Neural progenitor cell (in vitro differentiated cells): Measurements from ENCODE around the gene POLR3A. TPM values are rescaled to one million over a fixed set of nuclear protein-coding genes. Genes with fewer than 3 reads are reported as not detected.
"Not testable (repeated sequence)": the region's sequence is repeated elsewhere in the genome, so short reads cannot be mapped to it uniquely, and the experiment has no call there.

Experiments
- DNase-seq: peaks from one replicate; pipeline ENCODE4 v3.0.0-alpha.2; 2016; ENCODE audit warnings: low spot score
- H2AFZ ChIP-seq: fragments of 200-600 bp; sonication (generic); replicated peaks from 2 replicates; pipeline ENCODE4 v1.6.1; 2016; ENCODE audit warnings: antibody characterized with exemption
- H3F3A ChIP-seq: fragments of 200-600 bp; sonication (generic); 2 replicates; pipeline ENCODE4 v1.6.1; 2016; ENCODE audit warnings: antibody characterized with exemption, low read depth
- H3K27ac ChIP-seq: fragments of 200-600 bp; sonication (generic); 2 replicates; pipeline ENCODE4 v1.5.1; 2016; ENCODE audit warnings: mild to moderate bottlenecking
- H3K27me3 ChIP-seq: fragments of 200-600 bp; sonication (generic); 2 replicates; pipeline ENCODE4 v1.6.1; 2016; ENCODE audit warnings: mild to moderate bottlenecking, moderate library complexity
- H3K36me3 ChIP-seq: fragments of 200-600 bp; sonication (generic); 2 replicates; pipeline ENCODE4 v1.5.1; 2016
- H3K4me1 ChIP-seq: fragments of 200-600 bp; sonication (generic); 2 replicates; pipeline ENCODE4 v1.6.1; 2016; ENCODE audit warnings: mixed run types
- H3K4me2 ChIP-seq: fragments of 200-600 bp; sonication (generic); 2 replicates; pipeline ENCODE4 v1.6.1; 2016
- H3K4me3 ChIP-seq: fragments of 200-600 bp; sonication (generic); 2 replicates; pipeline ENCODE4 v1.5.1; 2016
- H3K79me2 ChIP-seq: fragments of 200-600 bp; sonication (generic); 2 replicates; pipeline ENCODE4 v1.6.1; 2016; ENCODE audit warnings: low read depth
- H3K9ac ChIP-seq: fragments of 200-600 bp; sonication (generic); 2 replicates; pipeline ENCODE4 v1.6.1; 2016
- H3K9me3 ChIP-seq: fragments of 200-600 bp; sonication (generic); 2 replicates; pipeline ENCODE4 v1.5.1; 2016; ENCODE audit warnings: low read depth
- H4K20me1 ChIP-seq: fragments of 200-600 bp; sonication (generic); 2 replicates; pipeline ENCODE4 v1.6.1; 2016; ENCODE audit warnings: low read depth
- H3K27ac Mint-ChIP-seq: 3 replicates; pipeline ENCODE4 v1.8.0; 2021; ENCODE audit warnings: mixed read lengths
- H3K27me3 Mint-ChIP-seq: 2 replicates; pipeline ENCODE4 v1.8.0; 2022; ENCODE audit warnings: low read depth, mild to moderate bottlenecking, inconsistent platforms, moderate library complexity, mixed read lengths; ENCODE audit not compliant: insufficient read depth
- H3K36me3 Mint-ChIP-seq: 3 replicates; pipeline ENCODE4 v1.8.0; 2021; ENCODE audit warnings: mixed read lengths
- H3K4me1 Mint-ChIP-seq: 3 replicates; pipeline ENCODE4 v1.8.0; 2021; ENCODE audit warnings: mixed read lengths
- H3K4me3 Mint-ChIP-seq: 3 replicates; pipeline ENCODE4 v1.8.0; 2021; ENCODE audit warnings: mild to moderate bottlenecking, moderate library complexity, mixed read lengths
- H3K9me3 Mint-ChIP-seq: 3 replicates; pipeline ENCODE4 v1.8.0; 2020; ENCODE audit warnings: mixed read lengths
- CTCF ChIP-seq: fragments of 200-600 bp; sonication (generic); IDR thresholded peaks from 2 replicates; pipeline ENCODE4 v1.5.1; 2017; ENCODE audit warnings: antibody characterized with exemption, mild to moderate bottlenecking
- EZH2 ChIP-seq: fragments of 200-600 bp; sonication (generic); IDR thresholded peaks from 2 replicates; pipeline ENCODE4 v1.6.1; 2017; ENCODE audit warnings: antibody characterized with exemption, mild to moderate bottlenecking, moderate library complexity
- EZH2phosphoT487 ChIP-seq: fragments of 200-600 bp; sonication (generic); IDR thresholded peaks from 2 replicates; pipeline ENCODE4 v1.6.1; 2017; ENCODE audit warnings: antibody characterized with exemption
- total RNA-seq: library from RNA; depleted of rRNA; stranded (reverse); fragments of >200 nt; gene quantifications from 2 replicates; pipeline ENCODE4 v1.2.3, GENCODE V29; 2015; ENCODE audit warnings: low replicate concordance

Gene POLR3A
- total RNA-seq, 1 donor from 2014 or later = 16.0 TPM

DNA sequence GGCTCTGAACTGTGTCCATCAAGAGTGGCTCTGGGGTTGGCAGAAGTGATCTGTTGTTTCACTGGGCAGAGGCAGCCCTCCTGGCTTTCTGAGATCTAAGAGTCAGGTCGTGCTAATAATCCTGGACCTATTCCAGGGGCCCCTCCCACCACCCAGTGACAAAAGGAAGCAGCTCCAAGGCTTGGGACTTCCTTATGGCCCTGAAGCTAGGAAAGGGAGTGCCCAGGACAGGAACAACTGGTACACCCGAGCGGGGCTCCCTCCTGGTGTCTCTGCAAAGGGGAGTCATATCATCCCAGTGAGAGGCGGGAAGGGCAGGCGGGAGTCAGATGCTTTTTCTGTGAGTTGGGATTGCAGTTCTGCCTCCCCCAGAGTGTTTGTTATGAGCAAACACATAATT, 36.7 kb upstream of the POLR3A start:
- no peaks in the 10 kb centered on the region for H3F3A ChIP-seq
- no peaks in the 10 kb centered on the region for H3K9me3 Mint-ChIP-seq
- H3K4me3 Mint-ChIP-seq = no peak overlapping the region
- no peaks in the 10 kb centered on the region for H3K36me3 ChIP-seq
- no peak for DNase-seq
- peaks cover 7% of the 10 kb centered on the region for H3K4me1 ChIP-seq
- H4K20me1 ChIP-seq = no peaks in the 10 kb centered on the region
- no peaks in the 10 kb centered on the region for H3K9me3 ChIP-seq
- H3K4me2 ChIP-seq = no peak overlapping the region
- H3K9ac ChIP-seq = no peak overlapping the region
- H2AFZ ChIP-seq = no peak overlapping the region
- no peaks in the 10 kb centered on the region for H3K36me3 Mint-ChIP-seq
- no peak for TF ChIP-seq EZH2
- no peak for TF ChIP-seq EZH2phosphoT487
- TF ChIP-seq CTCF = no peak
- H3K4me1 Mint-ChIP-seq = peaks cover 13% of the 10 kb centered on the region
- H3K27me3 Mint-ChIP-seq = peaks cover 8% of the 10 kb centered on the region
- H3K27me3 ChIP-seq = no peaks in the 10 kb centered on the region
- H3K79me2 ChIP-seq = no peaks in the 10 kb centered on the region
- H3K27ac Mint-ChIP-seq = no peak overlapping the region
- no peak overlapping the region for H3K4me3 ChIP-seq
- H3K27ac ChIP-seq = no peak overlapping the region

- Histone ChIP-seq H3F3A (no peaks in the 10 kb centered on the region), H3K9me3 (no peaks in the 10 kb centered on the region), H3K9ac (no peak overlapping the region), H4K20me1 (no peaks in the 10 kb centered on the region), H3K4me3 (no peak overlapping the region), H3K27ac (no peak overlapping the region), H3K27me3 (no peaks in the 10 kb centered on the region), H3K4me1 (peaks cover 7% of the 10 kb centered on the region), H2AFZ (no peak overlapping the region), H3K4me2 (no peak overlapping the region), H3K36me3 (no peaks in the 10 kb centered on the region), H3K79me2 (no peaks in the 10 kb centered on the region)
- Mint-ChIP-seq H3K9me3 (no peaks in the 10 kb centered on the region), H3K27me3 (peaks cover 8% of the 10 kb centered on the region), H3K4me1 (peaks cover 13% of the 10 kb centered on the region), H3K27ac (no peak overlapping the region), H3K36me3 (no peaks in the 10 kb centered on the region), H3K4me3 (no peak overlapping the region)
- TF ChIP-seq EZH2phosphoT487 = no peak
- TF ChIP-seq EZH2 = no peak
- no peak for TF ChIP-seq CTCF
- no peak for DNase-seq
These were observed 36.3 kb upstream of the POLR3A start for GRCh38 chr10:78065611-78066010.

GRCh38 chr10:78064919-78065318, 35.6 kb upstream of the POLR3A start:
- H3K27me3 ChIP-seq, H3F3A ChIP-seq, H3K9me3 ChIP-seq, H3K4me2 ChIP-seq, H3K36me3 Mint-ChIP-seq, H3K4me3 Mint-ChIP-seq, H3K9ac ChIP-seq, H3K9me3 Mint-ChIP-seq, H2AFZ ChIP-seq, H3K27ac Mint-ChIP-seq, H3K36me3 ChIP-seq, H3K4me3 ChIP-seq, H3K79me2 ChIP-seq, DNase-seq, H3K27ac ChIP-seq, H4K20me1 ChIP-seq, H3K4me1 ChIP-seq: not testable (repeated sequence)
- peaks cover 11% of the 10 kb centered on the region for H3K27me3 Mint-ChIP-seq
- H3K4me1 Mint-ChIP-seq = peaks cover 13% of the 10 kb centered on the region

- H3K27me3 Mint-ChIP-seq = peaks cover 9% of the 10 kb centered on the region
- no peak overlapping the region for H3K9ac ChIP-seq
- no peak overlapping the region for H3K27ac Mint-ChIP-seq
- H3K36me3 ChIP-seq = no peaks in the 10 kb centered on the region
- no peaks in the 10 kb centered on the region for H3K36me3 Mint-ChIP-seq
- TF ChIP-seq EZH2 (no peak), EZH2phosphoT487 (no peak), CTCF (no peak)
- no peaks in the 10 kb centered on the region for H3K9me3 ChIP-seq
- H2AFZ ChIP-seq = no peak overlapping the region
- peaks cover 7% of the 10 kb centered on the region for H3K4me1 ChIP-seq
- H3K4me1 Mint-ChIP-seq = peaks cover 13% of the 10 kb centered on the region
- no peak overlapping the region for H3K4me3 Mint-ChIP-seq
- no peak overlapping the region for H3K4me3 ChIP-seq
- no peak overlapping the region for H3K27ac ChIP-seq
- no peaks in the 10 kb centered on the region for H3F3A ChIP-seq
- DNase-seq = no peak
- H3K4me2 ChIP-seq = no peak overlapping the region
- no peaks in the 10 kb centered on the region for H3K9me3 Mint-ChIP-seq
- H3K27me3 ChIP-seq = no peaks in the 10 kb centered on the region
- no peaks in the 10 kb centered on the region for H4K20me1 ChIP-seq
- H3K79me2 ChIP-seq = no peaks in the 10 kb centered on the region
These were observed 33.9 kb upstream of the POLR3A start for GRCh38 chr10:78063236-78063635.
